Peyer's patch (tissue), 4 donors: ENCODE measurements around the gene TMEM219. TPM values are rescaled to one million over a fixed set of nuclear protein-coding genes. Genes with fewer than 3 reads are reported as not detected.

Experiments used
- DNase-seq, 3 donors: peaks; one replicate each; pipeline ENCODE4 v3.0.0-alpha.2; 2017 to 2019
- H3K27ac ChIP-seq, 4 donors: fragments of 200-600 bp; sonication (generic); one replicate each; pipeline ENCODE4 v1.5.1; 2016 to 2019
- H3K27me3 ChIP-seq, 2 donors: fragments of 200-600 bp; sonication (generic); one replicate each; pipeline ENCODE4 v1.5.1; 2019
- H3K36me3 ChIP-seq, 3 donors: fragments of 200-600 bp; sonication (generic); one replicate each; pipeline ENCODE4 v1.5.1; 2016 to 2019
- H3K4me1 ChIP-seq, 4 donors: fragments of 200-600 bp; sonication (generic); one replicate each; pipeline ENCODE4 v1.5.1; 2016 to 2019
- H3K4me3 ChIP-seq, 4 donors: fragments of 200-600 bp; sonication (generic); 1 replicate in 3 of 4; 2 replicates in 1 of 4; pipeline ENCODE4 v1.5.1; 2016 to 2019; ENCODE audit warnings: mild to moderate bottlenecking in 1 of 4
- H3K9me3 ChIP-seq, 4 donors: fragments of 200-600 bp; sonication (generic); one replicate each; pipeline ENCODE4 v1.5.1; 2016 to 2019; ENCODE audit warnings: mild to moderate bottlenecking in 1 of 4
- CTCF ChIP-seq, 6 experiments: fragments of 450-650 bp in 4 of 6; fragments of 200-600 bp in 2 of 6; sonication (generic) in 1 of 6; IDR thresholded peaks; one replicate each; pipeline ENCODE4 v1.5.1; 2017 to 2019; ENCODE audit warnings: antibody characterized with exemption in 6 of 6, mild to moderate bottlenecking in 3 of 6, moderate library complexity in 1 of 6
- POLR2A ChIP-seq, 2 donors: fragments of 450-650 bp; IDR thresholded peaks; one replicate each; pipeline ENCODE4 v1.5.1; 2017; ENCODE audit warnings: antibody characterized with exemption in 2 of 2, mild to moderate bottlenecking in 2 of 2, moderate library complexity in 2 of 2
- total RNA-seq, 4 donors: library from RNA; depleted of rRNA; stranded (reverse); fragments of >200 nt; gene quantifications; one replicate each; pipeline ENCODE4 v1.1.0, GENCODE V29; 2016

Gene TMEM219
- total RNA-seq, 4 donors from 2014 or later, result 103 to 201 (median 170) TPM

GRCh38 chr16:29943846-29944799, 17.8 kb upstream of the TMEM219 start:
- Histone ChIP-seq H3K36me3 (no peaks in the 10 kb centered on the region), H3K27me3 (no peaks in the 10 kb centered on the region), H3K4me3 (no peak overlapping the region), H3K4me1 (no peaks in the 10 kb centered on the region), H3K9me3 (no peaks in the 10 kb centered on the region), H3K27ac (peak overlapping the region in 3 of 4 donors; percentile 51 to 86 (median 69))
- DNase-seq, result peak in 2 of 3 donors; percentile 76 to 86
- TF ChIP-seq POLR2A (IDR thresholded peaks at IDR 0.05), result peak in 1 of 2 donors; percentile 38
- TF ChIP-seq CTCF (IDR thresholded peaks at IDR 0.05), result peak in 1 of 6 experiments; percentile 26

GRCh38 chr16:29947897-29948296, 14.0 kb upstream of the TMEM219 start:
- no peaks in the 10 kb centered on the region for H3K27me3 ChIP-seq
- no peaks in the 10 kb centered on the region for H3K9me3 ChIP-seq
- H3K27ac ChIP-seq, result no peak overlapping the region
- TF ChIP-seq POLR2A (IDR thresholded peaks at IDR 0.05) (no peak), CTCF (IDR thresholded peaks at IDR 0.05) (no peak)
- no peak overlapping the region for H3K4me3 ChIP-seq
- no peaks in the 10 kb centered on the region for H3K36me3 ChIP-seq
- DNase-seq, result no peak
- H3K4me1 ChIP-seq, result no peaks in the 10 kb centered on the region

- TF ChIP-seq POLR2A (IDR thresholded peaks at IDR 0.05), result no peak
- TF ChIP-seq CTCF (IDR thresholded peaks at IDR 0.05), result no peak
- H3K4me3 ChIP-seq, result no peak overlapping the region
- no peaks in the 10 kb centered on the region for H3K27me3 ChIP-seq
- no peaks in the 10 kb centered on the region for H3K9me3 ChIP-seq
- H3K4me1 ChIP-seq, result no peaks in the 10 kb centered on the region
- no peak overlapping the region for H3K27ac ChIP-seq
- no peaks in the 10 kb centered on the region for H3K36me3 ChIP-seq
- peak in 1 of 3 donors; percentile 15 for DNase-seq
Observed at GRCh38 chr16:29950806-29951461, 10.9 kb upstream of the TMEM219 start.

- H3K27me3 ChIP-seq, result no peaks in the 10 kb centered on the region
- no peak for TF ChIP-seq CTCF (IDR thresholded peaks at IDR 0.05)
- TF ChIP-seq POLR2A (IDR thresholded peaks at IDR 0.05), result no peak
- no peak overlapping the region for H3K27ac ChIP-seq
- no peaks in the 10 kb centered on the region for H3K4me1 ChIP-seq
- no peaks in the 10 kb centered on the region for H3K36me3 ChIP-seq
- H3K4me3 ChIP-seq, result no peak overlapping the region
- DNase-seq, result peak in 1 of 3 donors; percentile 11
- H3K9me3 ChIP-seq, result no peaks in the 10 kb centered on the region
Observed at GRCh38 chr16:29951625-29952365, 10.1 kb upstream of the TMEM219 start.

GRCh38 chr16:29958756-29959155, 3.1 kb upstream of the TMEM219 start:
- no peak for TF ChIP-seq CTCF (IDR thresholded peaks at IDR 0.05)
- TF ChIP-seq POLR2A (IDR thresholded peaks at IDR 0.05), result no peak
- Histone ChIP-seq H3K27ac (no peak overlapping the region), H3K36me3 (no peaks in the 10 kb centered on the region), H3K4me1 (peaks cover 0 to 7% (median 5%) of the 10 kb centered on the region in 4 donors), H3K9me3 (no peaks in the 10 kb centered on the region), H3K27me3 (no peaks in the 10 kb centered on the region), H3K4me3 (no peak overlapping the region)
- DNase-seq, result no peak
